ENCODE measurements around the gene ARHGEF16.

DNA sequence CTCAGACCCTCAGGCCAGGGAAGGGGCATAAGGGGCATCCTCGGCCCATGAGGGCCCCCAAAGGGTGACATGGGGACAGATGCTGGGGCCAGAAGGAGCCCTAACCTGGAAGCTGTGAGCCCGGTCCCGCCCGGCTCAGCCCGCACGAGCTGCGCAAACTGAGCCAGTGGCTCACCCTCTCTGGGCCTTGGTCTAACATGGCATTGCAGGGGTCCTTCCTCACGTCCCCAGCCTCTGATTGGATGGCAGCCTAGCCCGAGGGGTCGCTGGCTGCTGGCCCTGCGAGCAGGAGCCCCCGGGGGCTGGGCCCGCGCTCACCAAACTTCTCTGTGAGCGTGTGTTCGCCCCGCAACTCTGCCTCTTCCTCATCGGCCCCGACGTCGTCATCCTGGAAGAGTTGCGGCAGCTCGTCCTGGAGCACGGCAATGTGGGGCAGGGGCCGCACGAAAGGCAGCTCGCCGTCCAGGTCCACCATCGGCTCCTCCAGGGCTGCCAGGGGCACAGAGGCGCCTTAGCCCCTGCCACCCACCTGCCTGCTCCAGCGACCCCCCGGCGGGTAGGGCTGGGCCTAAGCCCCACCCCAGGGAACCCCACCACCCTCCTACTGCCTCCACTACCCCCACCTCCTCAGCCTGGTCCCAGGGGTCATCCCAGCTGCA, 54.4 kb downstream of the ARHGEF16 start:
- TF ChIP-seq EZH2 (optimal IDR thresholded peaks at IDR 0.05; ENCODE audit: low read depth, low read length) = no peak
- TF ChIP-seq EZH2phosphoT487 (IDR thresholded peaks at IDR 0.05; ENCODE audit: low read length) = no peak
- no peak for TF ChIP-seq CTCF (IDR thresholded peaks at IDR 0.05; ENCODE audit: low read length)
